ENCODE results near the gene HSPE1. TPM values are rescaled to one million over a fixed set of nuclear protein-coding genes. Genes with fewer than 3 reads are reported as not detected.

HSPE1 gene
- total RNA-seq, 1 donor from 2014 or later: 96.4 TPM

DNA sequence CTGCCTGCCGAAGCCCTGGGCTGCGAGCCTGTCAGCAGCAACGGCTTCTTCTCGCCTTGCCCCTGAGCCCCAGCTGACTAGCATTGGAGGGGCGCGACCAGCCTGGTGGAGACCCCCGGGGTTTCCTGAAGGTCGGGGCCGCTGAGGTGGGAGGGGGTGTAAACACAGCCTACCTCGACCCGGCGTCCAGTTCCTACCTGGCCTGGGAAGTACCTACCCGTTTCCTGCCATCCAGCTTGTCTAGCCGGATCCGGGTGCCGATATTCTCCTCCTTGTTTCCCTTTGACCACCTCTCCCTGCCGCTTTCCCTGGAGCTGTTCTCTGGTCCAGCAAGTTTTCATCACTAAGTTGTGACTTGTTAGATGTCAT lies 16.2 kb downstream of the HSPE1 start:
- peak overlapping the region; percentile 95 for H3K4me3 Mint-ChIP-seq
- peaks cover 21% of the 10 kb centered on the region for H3K4me1 Mint-ChIP-seq
- peaks cover 9% of the 10 kb centered on the region for H3K9me3 Mint-ChIP-seq
- H3K27me3 Mint-ChIP-seq (ENCODE audit: low read depth): no peaks in the 10 kb centered on the region
- no peak for DNase-seq (ENCODE audit: low spot score in 2 of 2, unreplicated experiment in 2 of 2)
- no peak for TF ChIP-seq CTCF (IDR thresholded peaks at IDR 0.05; ENCODE audit: unreplicated experiment)
- H3K27ac Mint-ChIP-seq: peak overlapping the region; percentile 95
- peaks cover 9% of the 10 kb centered on the region for H3K36me3 Mint-ChIP-seq

GRCh38 chr2:197517150-197517549 lies 17.0 kb downstream of the HSPE1 start:
- DNase-seq (ENCODE audit: low spot score in 2 of 2, unreplicated experiment in 2 of 2): no peak
- no peak for TF ChIP-seq CTCF (IDR thresholded peaks at IDR 0.05; ENCODE audit: unreplicated experiment)
- H3K27me3 Mint-ChIP-seq (ENCODE audit: low read depth): no peaks in the 10 kb centered on the region
- H3K9me3 Mint-ChIP-seq: peaks cover 12% of the 10 kb centered on the region
- H3K36me3 Mint-ChIP-seq: peaks cover 14% of the 10 kb centered on the region
- no peak overlapping the region for H3K27ac Mint-ChIP-seq
- H3K4me3 Mint-ChIP-seq: peak overlapping the region; percentile 95
- peaks cover 21% of the 10 kb centered on the region for H3K4me1 Mint-ChIP-seq

- no peak for TF ChIP-seq CTCF (IDR thresholded peaks at IDR 0.05; ENCODE audit: unreplicated experiment)
- no peak for DNase-seq (ENCODE audit: low spot score in 2 of 2, unreplicated experiment in 2 of 2)
- H3K27ac Mint-ChIP-seq: peak overlapping the region; percentile 59
- no peaks in the 10 kb centered on the region for H3K9me3 Mint-ChIP-seq
- no peaks in the 10 kb centered on the region for H3K27me3 Mint-ChIP-seq (ENCODE audit: low read depth)
- H3K4me1 Mint-ChIP-seq: no peaks in the 10 kb centered on the region
- H3K36me3 Mint-ChIP-seq: peaks cover 44% of the 10 kb centered on the region
- no peak overlapping the region for H3K4me3 Mint-ChIP-seq
Measured at GRCh38 chr2:197538412-197538811, 38.2 kb downstream of the HSPE1 start.

DNA sequence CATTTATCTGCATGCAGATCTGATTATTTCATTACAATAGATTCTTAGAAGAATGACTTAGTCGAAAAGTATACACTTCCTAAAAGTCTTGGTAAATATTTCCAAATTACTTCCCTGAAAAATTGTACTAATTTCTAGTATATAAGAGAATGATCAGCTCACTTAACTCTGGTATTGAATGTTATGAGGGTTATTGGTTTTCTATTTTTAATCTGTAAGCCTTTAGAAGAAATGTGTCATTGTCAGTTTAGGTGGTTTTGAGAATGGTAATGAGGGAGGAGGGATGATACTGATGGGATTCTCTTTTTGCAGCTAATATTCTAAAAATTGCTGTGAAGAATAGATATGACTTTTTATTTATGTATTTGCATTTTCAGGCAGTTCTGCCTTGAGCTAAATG lies 39.6 kb downstream of the HSPE1 start:
- no peaks in the 10 kb centered on the region for H3K27me3 Mint-ChIP-seq (ENCODE audit: low read depth)
- no peak overlapping the region for H3K27ac Mint-ChIP-seq
- H3K9me3 Mint-ChIP-seq: no peaks in the 10 kb centered on the region
- peaks cover 44% of the 10 kb centered on the region for H3K36me3 Mint-ChIP-seq
- no peak for TF ChIP-seq CTCF (IDR thresholded peaks at IDR 0.05; ENCODE audit: unreplicated experiment)
- no peaks in the 10 kb centered on the region for H3K4me1 Mint-ChIP-seq
- DNase-seq (ENCODE audit: low spot score in 2 of 2, unreplicated experiment in 2 of 2): no peak
- H3K4me3 Mint-ChIP-seq: no peak overlapping the region

DNA sequence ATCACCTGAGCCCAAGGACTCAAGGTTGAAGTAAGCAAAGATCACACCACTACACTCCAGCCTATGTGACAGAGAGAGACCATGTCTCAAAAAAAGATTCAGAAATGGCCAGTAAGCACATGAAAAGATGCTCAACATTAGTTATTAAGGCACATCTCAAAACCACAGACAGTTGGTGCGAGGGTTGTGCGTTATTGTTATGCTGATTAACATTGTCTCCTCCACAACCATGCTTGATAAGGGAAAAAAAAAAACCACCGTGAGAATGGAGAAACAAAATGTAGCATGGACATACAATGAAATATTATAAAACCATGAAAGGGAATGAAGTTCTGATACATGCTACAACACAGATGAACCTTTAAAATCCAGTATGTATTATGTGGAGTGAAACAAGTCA lies 43.0 kb downstream of the HSPE1 start:
- DNase-seq (ENCODE audit: low spot score in 2 of 2, unreplicated experiment in 2 of 2): no peak
- H3K36me3 Mint-ChIP-seq: peaks cover 47% of the 10 kb centered on the region
- no peaks in the 10 kb centered on the region for H3K4me1 Mint-ChIP-seq
- no peak overlapping the region for H3K4me3 Mint-ChIP-seq
- TF ChIP-seq CTCF (IDR thresholded peaks at IDR 0.05; ENCODE audit: unreplicated experiment): no peak
- no peaks in the 10 kb centered on the region for H3K9me3 Mint-ChIP-seq
- no peak overlapping the region for H3K27ac Mint-ChIP-seq
- no peaks in the 10 kb centered on the region for H3K27me3 Mint-ChIP-seq (ENCODE audit: low read depth)
